HepG2 (cell line): Measurements from ENCODE around the gene TCAIM. TPM values are rescaled to one million over a fixed set of nuclear protein-coding genes. Genes with fewer than 3 reads are reported as not detected.
A peak's percentile ranks its signal among the peaks of the same experiment; 100 is the strongest.

ENCODE experiments used
- ATAD3A ChIP-seq: sonication (generic); formaldehyde crosslinking; IDR thresholded peaks from 2 replicates; pipeline ENCODE4 v1.4.0; 2020; ENCODE audit warnings: missing genetic modification reagents
- DMTF1 ChIP-seq: sonication (generic); formaldehyde crosslinking; IDR thresholded peaks from 2 replicates; pipeline ENCODE4 v1.4.0; 2020; ENCODE audit warnings: mild to moderate bottlenecking, missing genetic modification reagents
- E2F1 ChIP-seq: sonication (generic); formaldehyde crosslinking; IDR thresholded peaks from 2 replicates; pipeline ENCODE4 v1.5.0; 2020; ENCODE audit warnings: missing genetic modification reagents
- ERF ChIP-seq: IDR thresholded peaks from 2 replicates; pipeline ENCODE4 v1.6.1; 2018; ENCODE audit warnings: missing biosample characterization, missing genetic modification reagents
- HCFC1 ChIP-seq: fragments of 150-350 bp; IDR thresholded peaks from 2 replicates; pipeline ENCODE4 v1.6.1; 2014; ENCODE audit warnings: low read depth, low read length
- HDAC2 ChIP-seq: sonication (generic); formaldehyde crosslinking; IDR thresholded peaks from 2 replicates; pipeline ENCODE4 v1.4.0; 2020; ENCODE audit warnings: missing genetic modification reagents
- HNRNPK ChIP-seq: fragments of 200-400 bp; formaldehyde crosslinking; IDR thresholded peaks from 2 replicates; pipeline ENCODE4 v1.6.1; 2018; ENCODE audit warnings: low read length, low read depth, moderate library complexity, mild to moderate bottlenecking; ENCODE audit not compliant: poor library complexity, severe bottlenecking
- KAT8 ChIP-seq: IDR thresholded peaks from 2 replicates; pipeline ENCODE4 v1.6.1; 2016; ENCODE audit warnings: missing genetic modification reagents, missing compliant biosample characterization
- RAD51 ChIP-seq: fragments of 450-650 bp; IDR thresholded peaks from 2 replicates; pipeline ENCODE4 v1.6.1; 2016; ENCODE audit warnings: borderline replicate concordance
- SMC3 ChIP-seq: IDR thresholded peaks from 2 replicates; pipeline ENCODE4 v1.6.1; 2011; ENCODE audit warnings: low read length, improper control_type of control experiment
- SNRNP70 ChIP-seq: fragments of 200-400 bp; formaldehyde crosslinking; IDR thresholded peaks from 2 replicates; pipeline ENCODE4 v1.6.1; 2017; ENCODE audit warnings: mild to moderate bottlenecking, low read depth, low read length, moderate library complexity
- SOX6 ChIP-seq, 2 experiments: fragments of 450-650 bp in 1 of 2; sonication (generic) in 1 of 2; formaldehyde crosslinking in 1 of 2; IDR thresholded peaks; 2 replicates each; pipeline versions ENCODE4 v1.4.0 to v1.6.1; 2017 to 2020; ENCODE audit warnings: antibody characterized with exemption in 1 of 2, mild to moderate bottlenecking in 1 of 2, missing genetic modification reagents in 1 of 2
- SRSF1 ChIP-seq: fragments of 200-400 bp; formaldehyde crosslinking; optimal IDR thresholded peaks from 2 replicates; pipeline ENCODE3; 2017; ENCODE audit warnings: mild to moderate bottlenecking, low read depth, low read length, moderate library complexity
- TBX3 ChIP-seq: fragments of 450-650 bp; IDR thresholded peaks from 2 replicates; pipeline ENCODE4 v1.6.1; 2017; ENCODE audit warnings: antibody characterized with exemption, mild to moderate bottlenecking, inconsistent platforms, borderline replicate concordance
- ZFYVE20 ChIP-seq: sonication (generic); formaldehyde crosslinking; IDR thresholded peaks from 2 replicates; pipeline ENCODE4 v1.8.0; 2023; ENCODE audit warnings: low read depth, mild to moderate bottlenecking, moderate library complexity, missing genetic modification reagents, borderline replicate concordance
- ZKSCAN5 ChIP-seq: sonication (generic); formaldehyde crosslinking; IDR thresholded peaks from 2 replicates; pipeline ENCODE4 v1.5.1; 2020; ENCODE audit warnings: mild to moderate bottlenecking, missing genetic modification reagents
- ZNF234 ChIP-seq: sonication (generic); formaldehyde crosslinking; conservative IDR thresholded peaks from 2 replicates; pipeline ENCODE4 v1.5.1; 2020; ENCODE audit warnings: mild to moderate bottlenecking, missing genetic modification reagents
- ZNF24 ChIP-seq: fragments of 450-650 bp; IDR thresholded peaks from 2 replicates; pipeline ENCODE4 v1.6.1; 2017; ENCODE audit warnings: antibody characterized with exemption, mild to moderate bottlenecking
- ZNF503 ChIP-seq: sonication (generic); formaldehyde crosslinking; IDR thresholded peaks from 2 replicates; pipeline ENCODE4 v1.4.0; 2020; ENCODE audit warnings: missing genetic modification reagents
- polyA plus RNA-seq, 8 experiments: library from polyadenylated mRNA; depleted of rRNA in 3 of 8; stranded (reverse) in 7 of 8; unstranded in 1 of 8; fragments of >200 nt; fragmentation: Illumina TruSeq in 4 of 8; extraction: Trizol in 4 of 8; gene quantifications; 2 replicates each; pipeline versions ENCODE4 v1.2.1 to v1.2.3, GENCODE V29; 2011 to 2016; ENCODE audit warnings: low read depth in 4 of 8, missing spikeins in 1 of 8, mixed read lengths in 1 of 8; ENCODE audit not compliant: insufficient read depth in 1 of 8
- total RNA-seq, 5 experiments: library from RNA; depleted of rRNA; stranded (reverse); fragments of >200 nt; fragmentation: Illumina TruSeq; extraction: Trizol; gene quantifications; 2 replicates each; pipeline ENCODE4 v1.2.3, GENCODE V29; 2016; ENCODE audit warnings: low read depth in 1 of 5
- TF ChIP-seq, protein P1 (sequence below): sonication (generic); formaldehyde crosslinking; IDR thresholded peaks from 2 replicates; pipeline ENCODE4 v1.9.0; 2021; ENCODE audit warnings: missing genetic modification reagents, borderline replicate concordance

The TCAIM gene
- total and polyA plus RNA-seq, 2 of the 13 experiments (the other 11 are each of a cell fraction or from before 2014, with no cell fraction given) = 16.9 to 22.6 TPM

- TF ChIP-seq, protein P1, sequence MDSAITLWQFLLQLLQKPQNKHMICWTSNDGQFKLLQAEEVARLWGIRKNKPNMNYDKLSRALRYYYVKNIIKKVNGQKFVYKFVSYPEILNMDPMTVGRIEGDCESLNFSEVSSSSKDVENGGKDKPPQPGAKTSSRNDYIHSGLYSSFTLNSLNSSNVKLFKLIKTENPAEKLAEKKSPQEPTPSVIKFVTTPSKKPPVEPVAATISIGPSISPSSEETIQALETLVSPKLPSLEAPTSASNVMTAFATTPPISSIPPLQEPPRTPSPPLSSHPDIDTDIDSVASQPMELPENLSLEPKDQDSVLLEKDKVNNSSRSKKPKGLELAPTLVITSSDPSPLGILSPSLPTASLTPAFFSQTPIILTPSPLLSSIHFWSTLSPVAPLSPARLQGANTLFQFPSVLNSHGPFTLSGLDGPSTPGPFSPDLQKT (CRISPR knock-in tag) = no peak; the same call in 1 of the 2 replicates
- TF ChIP-seq ATAD3A = peak; percentile 1
- TF ChIP-seq SMC3 = no peak
- peak; percentile 73; the same call in 1 of the 2 replicates for TF ChIP-seq ZKSCAN5 (CRISPR knock-in tag)
- TF ChIP-seq DMTF1 (CRISPR knock-in tag) = no peak
- peak; percentile 7; the same call in 1 of the 2 replicates for TF ChIP-seq HCFC1
- peak; percentile 78; the same call in 1 of the 2 replicates for TF ChIP-seq ZNF503 (CRISPR knock-in tag)
- peak; percentile 57; the same call in 1 of the 2 replicates for TF ChIP-seq TBX3
- TF ChIP-seq ZNF24 = no peak
- TF ChIP-seq ZNF234 (CRISPR knock-in tag) = peak; percentile 54; the same call in 1 of the 2 replicates
- TF ChIP-seq ERF = peak; percentile 94; the same call in 1 of the 2 replicates
- peak; percentile 79 for TF ChIP-seq HNRNPK
- peak; percentile 94 for TF ChIP-seq E2F1
- TF ChIP-seq SRSF1 = no peak
- peak; percentile 53 for TF ChIP-seq HDAC2 (CRISPR knock-in tag)
- no peak for TF ChIP-seq RAD51
- TF ChIP-seq SNRNP70 = no peak
- TF ChIP-seq KAT8 (CRISPR knock-in tag) = peak; percentile 89; the same call in 1 of the 2 replicates
- peak; percentile 79; the same call in 1 of the 2 replicates for TF ChIP-seq ZFYVE20 (CRISPR knock-in tag)
- TF ChIP-seq SOX6 (IDR thresholded peaks at IDR 0.05) = no peak
- peak; percentile 82 for TF ChIP-seq SOX6 (CRISPR knock-in tag; IDR thresholded peaks at IDR 0.05)
Measured at GRCh38 chr3:44338010-44338827, at the start of gene TCAIM (continued).
